ENCODE data around the gene SENP7. TPM values are rescaled to one million over a fixed set of nuclear protein-coding genes. Genes with fewer than 3 reads are reported as not detected.

The SENP7 gene
- polyA plus RNA-seq, 1 donor from 2014 or later, result 273 TPM

GRCh38 chr3:101433652-101434051 is 79.4 kb downstream of the SENP7 start:
- Histone ChIP-seq H4K20me1 (ENCODE audit: insufficient read depth) (no peaks in the 10 kb centered on the region), H2AFZ (ENCODE audit: low read depth, low read length) (no peak overlapping the region), H3K9me3 (ENCODE audit: low read length) (peaks cover 5% of the 10 kb centered on the region), H3K9me2 (ENCODE audit: insufficient read depth, low read length) (no peaks in the 10 kb centered on the region), H3K9ac (ENCODE audit: low read length) (no peak overlapping the region), H3K27ac (ENCODE audit: low read length) (no peak overlapping the region), H3K4me2 (ENCODE audit: low read length) (no peak overlapping the region), H3F3A (ENCODE audit: insufficient read depth, low read length, poor library complexity, severe bottlenecking) (no peaks in the 10 kb centered on the region), H3K36me3 (ENCODE audit: insufficient read depth, low read length) (no peaks in the 10 kb centered on the region), H3K27me3 (ENCODE audit: insufficient read depth, low read depth, low read length) (no peaks in the 10 kb centered on the region), H3K79me2 (replicated peaks; ENCODE audit: insufficient read depth, low read length) (peaks cover 64% of the 10 kb centered on the region), H3K4me3 (ENCODE audit: low read length) (no peak overlapping the region)
- no peak for TF ChIP-seq EZH2 (IDR thresholded peaks at IDR 0.05; ENCODE audit: borderline replicate concordance, insufficient read depth, low read length, poor library complexity, severe bottlenecking)

- Histone ChIP-seq H4K20me1 (ENCODE audit: insufficient read depth) (no peaks in the 10 kb centered on the region), H3K79me2 (replicated peaks; ENCODE audit: insufficient read depth, low read length) (peaks cover 24% of the 10 kb centered on the region), H3F3A (ENCODE audit: insufficient read depth, low read length, poor library complexity, severe bottlenecking) (peaks cover 3% of the 10 kb centered on the region), H2AFZ (ENCODE audit: low read depth, low read length) (no peak overlapping the region), H3K4me3 (ENCODE audit: low read length) (no peak overlapping the region), H3K4me2 (ENCODE audit: low read length) (no peak overlapping the region), H3K27me3 (ENCODE audit: insufficient read depth, low read depth, low read length) (no peaks in the 10 kb centered on the region), H3K9me3 (ENCODE audit: low read length) (peaks cover 10% of the 10 kb centered on the region), H3K27ac (ENCODE audit: low read length) (no peak overlapping the region), H3K36me3 (ENCODE audit: insufficient read depth, low read length) (no peaks in the 10 kb centered on the region), H3K9me2 (ENCODE audit: insufficient read depth, low read length) (no peaks in the 10 kb centered on the region), H3K9ac (ENCODE audit: low read length) (no peak overlapping the region)
- TF ChIP-seq TAF1 (IDR thresholded peaks at IDR 0.05; ENCODE audit: low read depth) (no peak), CTCF (IDR thresholded peaks at IDR 0.05; ENCODE audit: poor library complexity, severe bottlenecking) (no peak), EZH2 (IDR thresholded peaks at IDR 0.05; ENCODE audit: borderline replicate concordance, insufficient read depth, low read length, poor library complexity, severe bottlenecking) (no peak), EP300 (conservative IDR thresholded peaks at IDR 0.05; ENCODE audit: poor library complexity, severe bottlenecking) (no peak), MXI1 (conservative IDR thresholded peaks at IDR 0.05; ENCODE audit: poor library complexity, severe bottlenecking) (no peak), SMC3 (conservative IDR thresholded peaks at IDR 0.05; ENCODE audit: poor library complexity) (no peak), POLR2AphosphoS5 (IDR thresholded peaks at IDR 0.05) (no peak), RAD21 (conservative IDR thresholded peaks at IDR 0.05) (no peak)
- TF ChIP-seq, protein P1, sequence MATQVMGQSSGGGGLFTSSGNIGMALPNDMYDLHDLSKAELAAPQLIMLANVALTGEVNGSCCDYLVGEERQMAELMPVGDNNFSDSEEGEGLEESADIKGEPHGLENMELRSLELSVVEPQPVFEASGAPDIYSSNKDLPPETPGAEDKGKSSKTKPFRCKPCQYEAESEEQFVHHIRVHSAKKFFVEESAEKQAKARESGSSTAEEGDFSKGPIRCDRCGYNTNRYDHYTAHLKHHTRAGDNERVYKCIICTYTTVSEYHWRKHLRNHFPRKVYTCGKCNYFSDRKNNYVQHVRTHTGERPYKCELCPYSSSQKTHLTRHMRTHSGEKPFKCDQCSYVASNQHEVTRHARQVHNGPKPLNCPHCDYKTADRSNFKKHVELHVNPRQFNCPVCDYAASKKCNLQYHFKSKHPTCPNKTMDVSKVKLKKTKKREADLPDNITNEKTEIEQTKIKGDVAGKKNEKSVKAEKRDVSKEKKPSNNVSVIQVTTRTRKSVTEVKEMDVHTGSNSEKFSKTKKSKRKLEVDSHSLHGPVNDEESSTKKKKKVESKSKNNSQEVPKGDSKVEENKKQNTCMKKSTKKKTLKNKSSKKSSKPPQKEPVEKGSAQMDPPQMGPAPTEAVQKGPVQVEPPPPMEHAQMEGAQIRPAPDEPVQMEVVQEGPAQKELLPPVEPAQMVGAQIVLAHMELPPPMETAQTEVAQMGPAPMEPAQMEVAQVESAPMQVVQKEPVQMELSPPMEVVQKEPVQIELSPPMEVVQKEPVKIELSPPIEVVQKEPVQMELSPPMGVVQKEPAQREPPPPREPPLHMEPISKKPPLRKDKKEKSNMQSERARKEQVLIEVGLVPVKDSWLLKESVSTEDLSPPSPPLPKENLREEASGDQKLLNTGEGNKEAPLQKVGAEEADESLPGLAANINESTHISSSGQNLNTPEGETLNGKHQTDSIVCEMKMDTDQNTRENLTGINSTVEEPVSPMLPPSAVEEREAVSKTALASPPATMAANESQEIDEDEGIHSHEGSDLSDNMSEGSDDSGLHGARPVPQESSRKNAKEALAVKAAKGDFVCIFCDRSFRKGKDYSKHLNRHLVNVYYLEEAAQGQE (IDR thresholded peaks at IDR 0.05; ENCODE audit: borderline replicate concordance), result no peak
Observed at GRCh38 chr3:101423984-101424888, 88.8 kb downstream of the SENP7 start.

All from neural cell (in vitro differentiated cells).